Ishikawa (cell line): ENCODE data around the gene VIPR2.

ENCODE experiments used
- CEBPB ChIP-seq: IDR thresholded peaks from 2 replicates; pipeline ENCODE4 v1.6.1; 2012
- CREB1 ChIP-seq: IDR thresholded peaks from 2 replicates; pipeline ENCODE4 v1.6.1; 2012; ENCODE audit warnings: low read depth
- EGR1 ChIP-seq: IDR thresholded peaks from 2 replicates; pipeline ENCODE4 v1.6.1; 2012
- EP300 ChIP-seq: IDR thresholded peaks from 2 replicates; pipeline ENCODE4 v1.6.1; 2012; ENCODE audit warnings: borderline replicate concordance
- FOXM1 ChIP-seq: IDR thresholded peaks from 2 replicates; pipeline ENCODE4 v1.6.1; 2012; ENCODE audit warnings: low read depth, borderline replicate concordance
- NFIC ChIP-seq: IDR thresholded peaks from 2 replicates; pipeline ENCODE4 v1.6.1; 2012
- RAD21 ChIP-seq: IDR thresholded peaks from 2 replicates; pipeline ENCODE4 v1.6.1; 2012; ENCODE audit warnings: low read depth
- TAF1 ChIP-seq: IDR thresholded peaks from 2 replicates; pipeline ENCODE4 v1.6.1; 2012; ENCODE audit warnings: low read depth, mild to moderate bottlenecking
- TCF12 ChIP-seq: IDR thresholded peaks from 2 replicates; pipeline ENCODE4 v1.6.1; 2012; ENCODE audit warnings: low read depth
- TEAD4 ChIP-seq: IDR thresholded peaks from 2 replicates; pipeline ENCODE4 v1.6.1; 2012
- YY1 ChIP-seq: IDR thresholded peaks from 2 replicates; pipeline ENCODE4 v1.6.1; 2012; ENCODE audit warnings: low read depth
- ZBTB7A ChIP-seq: IDR thresholded peaks from 2 replicates; pipeline ENCODE4 v1.6.1; 2012; ENCODE audit warnings: low read depth
- TF ChIP-seq, protein P1 (sequence below): IDR thresholded peaks from 2 replicates; pipeline ENCODE4 v1.6.1; 2012
- TF ChIP-seq, protein P2 (sequence below): IDR thresholded peaks from 2 replicates; pipeline ENCODE4 v1.6.1; 2012; ENCODE audit warnings: low read depth, mild to moderate bottlenecking
- TF ChIP-seq, protein P3 (sequence below): IDR thresholded peaks from 2 replicates; pipeline ENCODE4 v1.6.1; 2012

VIPR2 gene

DNA sequence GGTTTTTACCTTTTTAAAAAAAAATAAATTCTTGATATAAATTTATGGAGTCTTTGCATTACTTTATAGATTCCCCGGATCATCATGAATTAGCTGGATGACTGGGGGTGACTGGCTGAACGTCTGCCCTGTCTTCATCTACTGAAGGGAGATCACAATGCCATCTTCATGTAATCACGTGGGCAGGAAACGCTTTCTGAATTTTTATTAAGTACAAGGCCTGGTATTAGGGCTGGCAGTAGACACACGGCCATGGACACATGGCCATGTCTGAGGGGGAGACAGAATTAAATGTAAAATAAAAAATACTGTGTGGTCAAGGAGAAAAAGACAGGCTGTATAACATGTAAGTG, 111.2 kb downstream of the VIPR2 start:
- TF ChIP-seq, protein P1, sequence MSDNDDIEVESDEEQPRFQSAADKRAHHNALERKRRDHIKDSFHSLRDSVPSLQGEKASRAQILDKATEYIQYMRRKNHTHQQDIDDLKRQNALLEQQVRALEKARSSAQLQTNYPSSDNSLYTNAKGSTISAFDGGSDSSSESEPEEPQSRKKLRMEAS = no peak
- TF ChIP-seq, protein P2, sequence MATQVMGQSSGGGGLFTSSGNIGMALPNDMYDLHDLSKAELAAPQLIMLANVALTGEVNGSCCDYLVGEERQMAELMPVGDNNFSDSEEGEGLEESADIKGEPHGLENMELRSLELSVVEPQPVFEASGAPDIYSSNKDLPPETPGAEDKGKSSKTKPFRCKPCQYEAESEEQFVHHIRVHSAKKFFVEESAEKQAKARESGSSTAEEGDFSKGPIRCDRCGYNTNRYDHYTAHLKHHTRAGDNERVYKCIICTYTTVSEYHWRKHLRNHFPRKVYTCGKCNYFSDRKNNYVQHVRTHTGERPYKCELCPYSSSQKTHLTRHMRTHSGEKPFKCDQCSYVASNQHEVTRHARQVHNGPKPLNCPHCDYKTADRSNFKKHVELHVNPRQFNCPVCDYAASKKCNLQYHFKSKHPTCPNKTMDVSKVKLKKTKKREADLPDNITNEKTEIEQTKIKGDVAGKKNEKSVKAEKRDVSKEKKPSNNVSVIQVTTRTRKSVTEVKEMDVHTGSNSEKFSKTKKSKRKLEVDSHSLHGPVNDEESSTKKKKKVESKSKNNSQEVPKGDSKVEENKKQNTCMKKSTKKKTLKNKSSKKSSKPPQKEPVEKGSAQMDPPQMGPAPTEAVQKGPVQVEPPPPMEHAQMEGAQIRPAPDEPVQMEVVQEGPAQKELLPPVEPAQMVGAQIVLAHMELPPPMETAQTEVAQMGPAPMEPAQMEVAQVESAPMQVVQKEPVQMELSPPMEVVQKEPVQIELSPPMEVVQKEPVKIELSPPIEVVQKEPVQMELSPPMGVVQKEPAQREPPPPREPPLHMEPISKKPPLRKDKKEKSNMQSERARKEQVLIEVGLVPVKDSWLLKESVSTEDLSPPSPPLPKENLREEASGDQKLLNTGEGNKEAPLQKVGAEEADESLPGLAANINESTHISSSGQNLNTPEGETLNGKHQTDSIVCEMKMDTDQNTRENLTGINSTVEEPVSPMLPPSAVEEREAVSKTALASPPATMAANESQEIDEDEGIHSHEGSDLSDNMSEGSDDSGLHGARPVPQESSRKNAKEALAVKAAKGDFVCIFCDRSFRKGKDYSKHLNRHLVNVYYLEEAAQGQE = no peak
- no peak for TF ChIP-seq ZBTB7A
- no peak for TF ChIP-seq TEAD4
- no peak for TF ChIP-seq CEBPB
- TF ChIP-seq YY1 = no peak
- no peak for TF ChIP-seq TCF12
- no peak for TF ChIP-seq TAF1
- TF ChIP-seq EP300 = no peak
- TF ChIP-seq FOXM1 = no peak
- TF ChIP-seq RAD21 = no peak
- TF ChIP-seq, protein P3, sequence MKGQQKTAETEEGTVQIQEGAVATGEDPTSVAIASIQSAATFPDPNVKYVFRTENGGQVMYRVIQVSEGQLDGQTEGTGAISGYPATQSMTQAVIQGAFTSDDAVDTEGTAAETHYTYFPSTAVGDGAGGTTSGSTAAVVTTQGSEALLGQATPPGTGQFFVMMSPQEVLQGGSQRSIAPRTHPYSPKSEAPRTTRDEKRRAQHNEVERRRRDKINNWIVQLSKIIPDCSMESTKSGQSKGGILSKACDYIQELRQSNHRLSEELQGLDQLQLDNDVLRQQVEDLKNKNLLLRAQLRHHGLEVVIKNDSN = no peak
- no peak for TF ChIP-seq NFIC
- no peak for TF ChIP-seq CREB1
- TF ChIP-seq EGR1 = no peak

DNA sequence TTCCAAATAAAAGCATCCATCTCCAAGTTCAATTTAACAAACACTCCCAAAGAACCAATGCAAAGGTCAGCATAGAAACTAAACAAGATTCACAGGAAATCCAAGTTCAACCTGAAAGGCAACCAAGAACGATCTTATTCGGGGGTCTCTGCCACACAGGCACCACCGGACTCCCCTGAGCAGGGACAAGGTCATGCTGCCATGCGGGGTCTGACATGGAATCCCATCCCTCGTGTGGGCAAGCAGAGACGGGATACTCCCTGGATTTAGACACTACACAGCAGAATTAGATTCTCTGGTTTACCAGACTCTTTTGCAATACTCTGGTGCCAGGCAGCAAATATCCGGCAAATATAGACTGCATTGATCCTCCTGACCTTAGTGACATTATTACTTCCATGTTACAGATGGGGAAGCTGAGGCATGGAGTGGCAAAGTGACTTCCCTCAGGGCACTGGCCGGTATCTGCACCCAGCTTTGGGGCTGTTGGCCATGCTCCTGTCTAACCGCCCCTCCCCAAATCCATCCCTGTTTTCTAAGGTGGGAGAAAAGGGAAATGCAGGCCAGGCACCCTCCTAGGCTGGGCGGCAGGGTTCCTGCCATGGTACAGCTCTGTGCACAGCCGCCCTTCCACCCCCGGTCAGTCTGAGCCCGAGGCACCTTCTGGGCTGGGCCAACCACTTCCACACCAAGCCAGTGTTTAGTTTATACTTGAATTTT, 111.8 kb downstream of the VIPR2 start:
- TF ChIP-seq, protein P1 = no peak
- TF ChIP-seq ZBTB7A = no peak
- TF ChIP-seq RAD21 = no peak
- TF ChIP-seq EGR1 = no peak
- no peak for TF ChIP-seq TAF1
- TF ChIP-seq, protein P2 = no peak
- TF ChIP-seq, protein P3 = no peak
- no peak for TF ChIP-seq NFIC
- TF ChIP-seq FOXM1 = no peak
- no peak for TF ChIP-seq TCF12
- TF ChIP-seq YY1 = no peak
- TF ChIP-seq CEBPB = no peak
- TF ChIP-seq TEAD4 = no peak
- no peak for TF ChIP-seq EP300
- no peak for TF ChIP-seq CREB1

DNA sequence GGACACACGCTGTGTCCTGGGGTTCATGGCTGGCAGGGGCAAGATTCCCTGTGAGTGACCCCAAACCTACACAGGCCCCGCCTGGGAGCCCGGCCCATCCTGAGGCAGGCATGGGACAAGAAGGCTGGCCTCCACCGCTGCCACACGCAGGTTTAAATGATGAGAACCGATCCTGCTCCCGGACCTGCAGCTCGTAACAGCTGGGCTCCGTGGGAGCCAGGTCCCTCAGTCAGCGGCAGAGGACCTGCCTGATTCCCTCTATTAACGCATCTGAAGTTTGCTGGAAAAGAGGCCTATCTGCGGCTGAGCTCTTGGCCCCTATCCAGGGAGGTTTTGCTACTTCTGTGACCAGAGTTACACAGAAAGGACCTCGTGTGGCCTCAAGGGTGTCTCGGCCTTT, 112.3 kb downstream of the VIPR2 start:
- no peak for TF ChIP-seq ZBTB7A
- no peak for TF ChIP-seq CEBPB
- TF ChIP-seq, protein P2 = no peak
- TF ChIP-seq, protein P1 = no peak
- no peak for TF ChIP-seq EGR1
- no peak for TF ChIP-seq TAF1
- TF ChIP-seq TEAD4 = no peak
- TF ChIP-seq, protein P3 = no peak
- no peak for TF ChIP-seq FOXM1

DNA sequence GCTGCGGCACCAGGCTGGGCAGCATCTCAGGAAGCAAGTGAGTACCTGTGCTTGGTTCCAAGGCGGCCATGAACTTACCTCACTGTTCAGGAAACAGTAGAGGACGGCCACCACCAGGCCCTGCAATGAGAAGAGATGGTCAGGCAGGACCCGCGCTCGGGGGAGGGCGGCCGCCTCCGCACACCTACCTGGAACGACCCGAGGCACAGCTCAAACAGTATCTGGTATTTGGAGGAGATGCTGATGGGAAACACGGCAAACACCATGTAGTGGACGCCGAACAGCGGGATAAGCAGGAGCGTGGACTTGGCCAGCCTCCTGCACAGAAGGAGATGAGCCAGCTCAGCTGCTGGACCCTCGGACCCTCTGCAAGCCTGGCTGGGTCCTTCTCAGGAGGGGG, 112.9 kb downstream of the VIPR2 start:
- TF ChIP-seq EGR1 (no peak), TAF1 (no peak), TCF12 (no peak), TEAD4 (no peak), RAD21 (no peak), YY1 (no peak)
